H1 (cell line): ENCODE results near the gene TUBB4B. TPM values are rescaled to one million over a fixed set of nuclear protein-coding genes. Genes with fewer than 3 reads are reported as not detected.

Experiments used
- CTCF ChIA-PET: fragments of 300-600 bp; sonication (Branson Sonifier 250); formaldehyde crosslinking; loops from one replicate; lab custom pipeline; 2021; ENCODE audit not compliant: partially characterized antibody; lab: Charles Lee
- POLR2A ChIA-PET: fragments of 300-600 bp; sonication (Branson Sonifier 250); formaldehyde crosslinking; loops from one replicate; lab custom pipeline; 2021; ENCODE audit warnings: inconsistent platforms; ENCODE audit not compliant: partially characterized antibody; lab: Charles Lee
- DNase-seq, 2 experiments: peaks; one replicate each; pipeline versions ENCODE4 v3.0.0 to v3.0.0-alpha.2; 2010 to 2022; ENCODE audit warnings: low spot score in 2 of 2, low read depth in 1 of 2, mixed read lengths in 1 of 2
- FAIRE-seq: peaks from 2 replicates; lab custom pipeline; 2011; peaks lifted over from hg19 to GRCh38; lab: Jason Lieb, UNC
- H2AFZ ChIP-seq: 2 replicates; pipeline ENCODE4 v1.8.1; 2012; ENCODE audit warnings: low read length, inconsistent platforms
- H2AK5ac ChIP-seq: 2 replicates; pipeline ENCODE4 v1.6.1; 2013; ENCODE audit warnings: low read depth, low read length
- H2BK120ac ChIP-seq: replicated peaks from 2 replicates; pipeline ENCODE3; 2013; ENCODE audit warnings: low read depth, low read length, inconsistent platforms
- H2BK12ac ChIP-seq: 2 replicates; pipeline ENCODE4 v1.6.1; 2013; ENCODE audit warnings: low read depth, low read length
- H2BK15ac ChIP-seq: 2 replicates; pipeline ENCODE4 v1.6.1; 2013; ENCODE audit warnings: low read length
- H2BK20ac ChIP-seq: 2 replicates; pipeline ENCODE4 v1.6.1; 2013; ENCODE audit warnings: low read length
- H2BK5ac ChIP-seq: 2 replicates; pipeline ENCODE4 v1.6.1; 2013; ENCODE audit warnings: low read depth, low read length
- H3K14ac ChIP-seq: 2 replicates; pipeline ENCODE4 v1.6.1; 2013; ENCODE audit warnings: inconsistent platforms; ENCODE audit not compliant: insufficient read length
- H3K18ac ChIP-seq: 2 replicates; pipeline ENCODE4 v1.6.1; 2013; ENCODE audit warnings: low read length; ENCODE audit errors: extremely low read depth
- H3K23ac ChIP-seq: 2 replicates; pipeline ENCODE4 v1.6.1; 2013; ENCODE audit warnings: inconsistent platforms; ENCODE audit not compliant: insufficient read length
- H3K23me2 ChIP-seq: 2 replicates; pipeline ENCODE4 v1.6.1; 2013; ENCODE audit warnings: low read depth, low read length
- H3K27ac ChIP-seq: 2 replicates; pipeline ENCODE4 v1.6.1; 2011; ENCODE audit warnings: low read depth, low read length, inconsistent platforms
- H3K27me3 ChIP-seq, 4 experiments: replicated peaks in 1 of 4; 1 replicate in 1 of 4; 2 replicates in 3 of 4; pipeline versions ENCODE4 v1.6.1 to v1.8.1; 2011 to 2013; ENCODE audit warnings: low read length in 3 of 4, mild to moderate bottlenecking in 3 of 4, inconsistent platforms in 2 of 4, mixed read lengths in 2 of 4, moderate library complexity in 1 of 4; ENCODE audit not compliant: control insufficient read depth in 3 of 4, insufficient read depth in 3 of 4; ENCODE audit errors: extremely low read depth in 1 of 4
- H3K36me3 ChIP-seq, 4 experiments: 2 replicates each; pipeline versions ENCODE4 v1.6.1 to v1.8.1; 2011 to 2013; ENCODE audit warnings: mild to moderate bottlenecking in 4 of 4, low read length in 3 of 4, moderate library complexity in 2 of 4, control low read depth in 1 of 4, inconsistent platforms in 1 of 4; ENCODE audit not compliant: insufficient read depth in 4 of 4, control insufficient read depth in 2 of 4
- H3K4ac ChIP-seq: replicated peaks from 2 replicates; pipeline ENCODE3; 2013; ENCODE audit warnings: low read length, low read depth, mixed read lengths, inconsistent platforms; ENCODE audit not compliant: insufficient read length
- H3K4me1 ChIP-seq, 4 experiments: replicated peaks in 1 of 4; 1 replicate in 1 of 4; 2 replicates in 3 of 4; pipeline versions ENCODE4 v1.6.1 to v1.8.1; 2011 to 2013; ENCODE audit warnings: low read length in 3 of 4, inconsistent platforms in 2 of 4, mixed read lengths in 1 of 4; ENCODE audit not compliant: insufficient read depth in 4 of 4, control insufficient read depth in 3 of 4
- H3K4me2 ChIP-seq, 2 experiments: 2 replicates each; pipeline versions ENCODE4 v1.6.1 to v1.8.1; 2011 to 2013; ENCODE audit warnings: low read depth in 2 of 2, low read length in 2 of 2, control low read depth in 1 of 2, inconsistent platforms in 1 of 2, mild to moderate bottlenecking in 1 of 2; ENCODE audit not compliant: insufficient read depth in 1 of 2
- H3K4me3 ChIP-seq, 4 experiments: fragments of 200-600, 300-600 bp in 1 of 4; sonication (generic), shearing (Covaris generic), sonication (Bioruptor Twin) in 1 of 4; 2 replicates each; pipeline versions ENCODE4 v1.5.1 to v1.8.1; 2011 to 2016; ENCODE audit warnings: low read length in 4 of 4, low read depth in 3 of 4, control low read depth in 2 of 4, inconsistent platforms in 2 of 4, mild to moderate bottlenecking in 2 of 4, mixed read lengths in 1 of 4, moderate library complexity in 1 of 4; ENCODE audit not compliant: insufficient read depth in 2 of 4; ENCODE audit errors: extremely low read depth in 1 of 4
- H3K56ac ChIP-seq: replicated peaks from 2 replicates; pipeline ENCODE3; 2013; ENCODE audit warnings: low read depth, mild to moderate bottlenecking, mixed read lengths, low read length, inconsistent platforms; ENCODE audit not compliant: insufficient read length
- H3K79me1 ChIP-seq: 2 replicates; pipeline ENCODE4 v1.6.1; 2013; ENCODE audit warnings: low read depth, low read length, control low read depth
- H3K79me2 ChIP-seq, 2 experiments: 2 replicates each; pipeline versions ENCODE4 v1.6.1 to v1.8.1; 2012 to 2013; ENCODE audit warnings: low read length in 2 of 2, mild to moderate bottlenecking in 2 of 2, inconsistent platforms in 1 of 2; ENCODE audit not compliant: insufficient read depth in 2 of 2, control insufficient read depth in 1 of 2
- H3K9ac ChIP-seq, 4 experiments: replicated peaks in 1 of 4; 1 replicate in 1 of 4; 2 replicates in 3 of 4; pipeline versions ENCODE4 v1.6.1 to v1.8.1; 2011 to 2013; ENCODE audit warnings: low read depth in 3 of 4, low read length in 3 of 4, control low read depth in 2 of 4, mild to moderate bottlenecking in 2 of 4, moderate library complexity in 2 of 4, inconsistent platforms in 1 of 4; ENCODE audit errors: extremely low read depth in 1 of 4
- H3K9me3 ChIP-seq, 2 experiments: 2 replicates each; pipeline versions ENCODE4 v1.6.1 to v1.8.1; 2012 to 2013; ENCODE audit warnings: mild to moderate bottlenecking in 2 of 2, moderate library complexity in 2 of 2, control low read depth in 1 of 2, inconsistent platforms in 1 of 2, low read depth in 1 of 2, low read length in 1 of 2, mixed read lengths in 1 of 2; ENCODE audit not compliant: insufficient read depth in 2 of 2
- H4K20me1 ChIP-seq, 2 experiments: replicated peaks in 1 of 2; 2 replicates each; pipeline versions ENCODE3 to v1.8.1; 2011 to 2013; ENCODE audit warnings: inconsistent platforms in 2 of 2, low read length in 2 of 2, mild to moderate bottlenecking in 1 of 2; ENCODE audit not compliant: insufficient read depth in 2 of 2, control insufficient read depth in 1 of 2
- H4K5ac ChIP-seq: 2 replicates; pipeline ENCODE4 v1.6.1; 2013; ENCODE audit warnings: low read length, low read depth, mixed read lengths, inconsistent platforms; ENCODE audit not compliant: insufficient read length
- H4K8ac ChIP-seq: 2 replicates; pipeline ENCODE4 v1.8.0; 2013; ENCODE audit warnings: mild to moderate bottlenecking, moderate library complexity, low read length, inconsistent platforms; ENCODE audit not compliant: insufficient read depth; ENCODE audit errors: extremely low read depth
- H4K91ac ChIP-seq: replicated peaks from 2 replicates; pipeline ENCODE3; 2013; ENCODE audit warnings: low read length, mixed read lengths, inconsistent platforms; ENCODE audit not compliant: insufficient read length
- CBX8 ChIP-seq: fragments of 300-800, 300-1000 bp; sonication (generic); IDR thresholded peaks from 2 replicates; pipeline ENCODE4 v1.7.1; 2016; ENCODE audit warnings: low read depth, low read length, borderline replicate concordance
- CHD2 ChIP-seq: IDR thresholded peaks from 2 replicates; pipeline ENCODE4 v1.6.1; 2012; ENCODE audit warnings: low read length, improper control_type of control experiment
- EGR1 ChIP-seq: IDR thresholded peaks from 2 replicates; pipeline ENCODE4 v1.6.1; 2011; ENCODE audit warnings: low read depth, low read length, borderline replicate concordance
- EZH2 ChIP-seq: fragments of 200-600 bp; sonication (generic); IDR thresholded peaks from 2 replicates; pipeline ENCODE4 v1.7.1; 2012; ENCODE audit warnings: low read depth, mild to moderate bottlenecking, moderate library complexity, low read length, inconsistent platforms; ENCODE audit not compliant: severe bottlenecking
- HDAC2 ChIP-seq, 2 experiments: fragments of 300-600 bp in 1 of 2; sonication (generic) in 1 of 2; IDR thresholded peaks; 2 replicates each; pipeline ENCODE4 v1.6.1; 2011 to 2012; ENCODE audit warnings: low read depth in 2 of 2, low read length in 2 of 2, mild to moderate bottlenecking in 2 of 2, moderate library complexity in 2 of 2, borderline replicate concordance in 1 of 2, inconsistent platforms in 1 of 2
- JUN ChIP-seq: IDR thresholded peaks from 2 replicates; pipeline ENCODE4 v1.6.1; 2011; ENCODE audit warnings: low read depth, mild to moderate bottlenecking, improper control_type of control experiment, low read length
- SAP30 ChIP-seq: fragments of 300-600 bp; sonication (generic); IDR thresholded peaks from 2 replicates; pipeline ENCODE4 v1.7.1; 2012; ENCODE audit warnings: low read length, moderate library complexity, mild to moderate bottlenecking, inconsistent platforms; ENCODE audit not compliant: insufficient read depth, insufficient replicate concordance
- TAF7 ChIP-seq: optimal IDR thresholded peaks from 2 replicates; pipeline ENCODE3; 2011; ENCODE audit warnings: low read depth, mild to moderate bottlenecking, inconsistent platforms, low read length, moderate library complexity, borderline replicate concordance
- WGBS, 2 experiments: shearing (Covaris generic) in 1 of 2; methylation state at CpG; one replicate each; pipeline versions ENCODE4 v1.1.6 to v1.1.7; 2013 to 2015; ENCODE audit warnings: low lambda C conversion rate in 2 of 2, mixed read lengths in 2 of 2, inconsistent platforms in 1 of 2, low coverage in 1 of 2, missing lambda C conversion rate in 1 of 2; ENCODE audit not compliant: insufficient replicate concordance in 2 of 2, insufficient coverage in 1 of 2, insufficient read length in 1 of 2; ENCODE audit errors: extremely low coverage in 1 of 2, missing lambda C conversion rate in 1 of 2; 5-methylcytosine and 5-hydroxymethylcytosine counted together
- polyA plus RNA-seq, 7 experiments: library from polyadenylated mRNA; depleted of rRNA in 3 of 7; stranded (reverse) in 5 of 7; unstranded in 2 of 7; fragments of >200 nt in 5 of 7; fragments of 200-250 nt in 2 of 7; gene quantifications; 1 replicate in 5 of 7; 2 replicates in 1 of 7; 4 replicates in 1 of 7; pipeline versions ENCODE4 v1.2.1 to v1.2.3, GENCODE V29; 2011 to 2013; ENCODE audit warnings: missing spikeins in 2 of 7, mixed read lengths in 2 of 7
- total RNA-seq: library from RNA; stranded (reverse); fragmentation: NEBNext Ultra II Directional; extraction: Animal tissue kit (Norgen Biotek cat#: 25700); gene quantifications from 2 replicates; pipeline ENCODE4 v1.2.1, GENCODE V29; 2021

TUBB4B gene
- total and polyA plus RNA-seq, 2 of the 8 experiments (the other 6 are each of a cell fraction or from before 2014, with no cell fraction given): 280 to 307 TPM

DNA sequence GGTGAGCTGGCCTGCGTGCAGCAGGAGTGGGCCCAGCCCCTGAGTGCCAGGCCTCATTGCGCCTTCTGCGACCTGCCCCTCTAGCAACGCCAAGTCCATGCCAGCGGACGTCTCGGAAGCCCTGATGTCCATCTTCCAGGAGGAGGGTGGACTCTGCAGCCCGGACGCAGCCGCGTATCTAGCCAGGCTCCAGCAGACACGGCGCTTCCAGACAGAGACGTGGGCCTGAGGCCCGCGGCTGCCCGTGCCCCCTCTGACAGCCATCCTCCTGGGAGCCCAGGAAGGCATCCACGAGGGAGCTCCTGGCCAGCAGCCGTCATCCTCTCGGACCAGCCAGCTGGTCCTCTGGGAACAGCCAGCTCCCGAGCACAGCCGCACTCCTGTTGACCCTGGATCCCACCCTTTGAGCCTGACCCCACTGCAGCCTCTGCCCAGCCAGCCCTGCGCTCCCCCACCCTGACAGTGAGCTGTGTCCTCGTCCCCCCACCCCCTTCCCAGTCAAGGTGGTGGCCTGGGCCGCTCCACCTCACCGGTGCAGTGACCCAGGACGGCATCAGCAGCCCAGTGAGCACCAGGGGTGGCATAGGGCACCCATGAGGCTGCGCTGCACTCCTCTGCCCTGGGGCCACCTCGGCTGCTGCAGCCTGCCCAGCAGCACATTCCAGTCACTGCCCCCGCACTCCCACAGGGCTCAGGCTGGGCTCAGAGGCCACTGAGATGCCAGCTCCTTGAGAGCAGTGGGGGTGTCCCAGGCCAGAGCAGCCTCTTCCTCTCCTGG lies 24.7 kb upstream of the TUBB4B start:
- H2AFZ ChIP-seq: no peak overlapping the region
- no peaks in the 10 kb centered on the region for H3K79me2 ChIP-seq
- no peak overlapping the region for H2BK120ac ChIP-seq
- H3K18ac ChIP-seq: no peak overlapping the region
- peaks cover 0 to 7% (median 4%) of the 10 kb centered on the region in 4 experiments; a peak in 5 of 7 replicates for H3K4me1 ChIP-seq
- H3K27ac ChIP-seq: no peak overlapping the region
- no peak overlapping the region for H3K23ac ChIP-seq
- no peak overlapping the region for H2BK20ac ChIP-seq
- H3K27me3 ChIP-seq: no peaks in the 10 kb centered on the region
- no peaks in the 10 kb centered on the region for H3K9me3 ChIP-seq
- peaks cover 0 to 22% (median 7%) of the 10 kb centered on the region in 4 experiments; a peak in 6 of 8 replicates for H3K36me3 ChIP-seq
- ChIA-PET CTCF (interaction anchor here (0.6 to 3.8 kb wide), 16 partner anchors 11 to 98 kb away, joined by 3 to 19 read pairs (median 4); partner anchors contain the start of genes LRRC26, RNF224 and TPRN), POLR2A (interaction anchor here (0.7 to 69.9 kb wide), 12 partner anchors 9 to 130 kb away, joined by 3 to 1462 read pairs (median 4); partner anchors contain the start of genes ANAPC2, MAN1B1, NDOR1 and NELFB)
- 0 out of 4 replicates have a peak overlapping the region, but pooled peaks of 1 of the 2 experiments have one; percentile 37 for H3K4me2 ChIP-seq
- H3K4me3 ChIP-seq: no peak overlapping the region
- H4K20me1 ChIP-seq: peaks cover 0 to 17% of the 10 kb centered on the region in 2 experiments
- no peak overlapping the region for H3K56ac ChIP-seq
- no peak for FAIRE-seq
- WGBS, 2 experiments: 89% methylated on average over 19 of the region's 30 CpGs; no CpG with 5 or more reads in 1 of the 2 experiments
- DNase-seq: no peak
- no peak overlapping the region for H3K14ac ChIP-seq
- H3K23me2 ChIP-seq: peaks cover under 1% of the 10 kb centered on the region; the same call in 1 of the 2 replicates
- H2BK5ac ChIP-seq: no peak overlapping the region
- H3K79me1 ChIP-seq: no peaks in the 10 kb centered on the region; the same call in 1 of the 2 replicates
- H3K9ac ChIP-seq: no peak overlapping the region
- H2AK5ac ChIP-seq: no peak overlapping the region
- no peak overlapping the region for H4K5ac ChIP-seq
- no peak overlapping the region for H3K4ac ChIP-seq
- no peak overlapping the region for H2BK15ac ChIP-seq
- TF ChIP-seq JUN: no peak
- TF ChIP-seq EGR1: no peak
- TF ChIP-seq SAP30: no peak
- TF ChIP-seq HDAC2 (IDR thresholded peaks at IDR 0.05; ENCODE audit: borderline replicate concordance in 1 of 2, low read depth in 2 of 2, low read length in 2 of 2): no peak
- no peak for TF ChIP-seq CHD2
- TF ChIP-seq TAF7: no peak
- no peak for TF ChIP-seq CBX8
- TF ChIP-seq EZH2: no peak
- TF ChIP-seq, all 59 proteins: peak for 0
- no peak overlapping the region for H2BK12ac ChIP-seq
- H4K8ac ChIP-seq: no peak overlapping the region
- H4K91ac ChIP-seq: no peak overlapping the region
